Smooth muscle cell (in vitro differentiated cells): ENCODE data around the gene ITGB7. TPM values are rescaled to one million over a fixed set of nuclear protein-coding genes. Genes with fewer than 3 reads are reported as not detected.

Experiments used
- DNase-seq: peaks from one replicate; lab custom pipeline; 2025; ENCODE audit not compliant: unreplicated experiment; lab: John Stamatoyannopoulos, UW
- H2AFZ ChIP-seq: fragments of 200-600 bp; sonication (generic); 2 replicates; pipeline ENCODE4 v1.6.0; 2016; ENCODE audit warnings: antibody characterized with exemption, low read depth, mild to moderate bottlenecking
- H3F3A ChIP-seq: fragments of 200-600 bp; sonication (generic); 2 replicates; pipeline ENCODE4 v1.6.0; 2017; ENCODE audit warnings: antibody characterized with exemption, low read depth
- H3K27ac ChIP-seq: fragments of 200-600 bp; sonication (generic); 2 replicates; pipeline ENCODE4 v1.5.1; 2016; ENCODE audit warnings: low read depth, mild to moderate bottlenecking
- H3K27me3 ChIP-seq: fragments of 200-600 bp; sonication (generic); 2 replicates; pipeline ENCODE4 v1.6.1; 2016; ENCODE audit warnings: low read depth, mild to moderate bottlenecking
- H3K36me3 ChIP-seq: fragments of 200-600 bp; sonication (generic); 2 replicates; pipeline ENCODE4 v1.5.1; 2016; ENCODE audit warnings: low read depth
- H3K4me1 ChIP-seq: fragments of 200-600 bp; sonication (generic); 2 replicates; pipeline ENCODE4 v1.5.1; 2016; ENCODE audit warnings: low read depth
- H3K4me2 ChIP-seq: fragments of 200-600 bp; sonication (generic); 2 replicates; pipeline ENCODE4 v1.6.0; 2016; ENCODE audit warnings: mild to moderate bottlenecking
- H3K4me3 ChIP-seq: fragments of 200-600 bp; sonication (generic); 2 replicates; pipeline ENCODE4 v1.5.1; 2016; ENCODE audit warnings: mild to moderate bottlenecking
- H3K79me2 ChIP-seq: fragments of 200-600 bp; sonication (generic); 2 replicates; pipeline ENCODE4 v1.6.0; 2016; ENCODE audit warnings: low read depth, mild to moderate bottlenecking
- H3K9ac ChIP-seq: fragments of 200-600 bp; sonication (generic); 2 replicates; pipeline ENCODE4 v1.6.0; 2016; ENCODE audit warnings: low read depth
- H3K9me3 ChIP-seq: fragments of 200-600 bp; sonication (generic); replicated peaks from 2 replicates; pipeline ENCODE4 v1.5.1; 2016; ENCODE audit warnings: low read depth
- H4K20me1 ChIP-seq: fragments of 200-600 bp; sonication (generic); 2 replicates; pipeline ENCODE4 v1.6.0; 2016; ENCODE audit warnings: low read depth
- CTCF ChIP-seq: fragments of 200-600 bp; sonication (generic); IDR thresholded peaks from 2 replicates; pipeline ENCODE4 v1.5.1; 2017; ENCODE audit warnings: borderline replicate concordance, mild to moderate bottlenecking, antibody characterized with exemption; ENCODE audit not compliant: insufficient read depth, poor library complexity, severe bottlenecking
- WGBS: methylation state at CpG from one replicate; pipeline ENCODE4 v1.1.7; 2016; ENCODE audit warnings: low lambda C conversion rate; 5-methylcytosine and 5-hydroxymethylcytosine counted together
- polyA plus RNA-seq: library from polyadenylated mRNA; unstranded; fragments of >200 nt; fragmentation: Nextera tagmentation; extraction: Ambion mirVana; gene quantifications from 2 replicates; pipeline ENCODE4 v1.2.1, GENCODE V29; 2016
- total RNA-seq: library from RNA; depleted of rRNA; stranded (reverse); fragments of >200 nt; gene quantifications from 2 replicates; pipeline ENCODE4 v1.2.3, GENCODE V29; 2014

The ITGB7 gene
- total and polyA plus RNA-seq, 2 experiments from 2014 or later, result 5.8 TPM; not detected in 1

- H3K4me1 ChIP-seq, result peaks cover 40% of the 10 kb centered on the region
- H3K4me2 ChIP-seq, result peak overlapping the region; percentile 88
- H3K36me3 ChIP-seq, result no peaks in the 10 kb centered on the region
- no peak for DNase-seq
- H3K79me2 ChIP-seq, result no peaks in the 10 kb centered on the region
- peak; percentile 21 for TF ChIP-seq CTCF
- H3K9ac ChIP-seq, result no peak overlapping the region
- H3K9me3 ChIP-seq, result no peaks in the 10 kb centered on the region
- peak overlapping the region; percentile 97 for H3K27ac ChIP-seq
- no peak overlapping the region for H3K4me3 ChIP-seq
- H2AFZ ChIP-seq, result no peak overlapping the region
- H3F3A ChIP-seq, result peaks cover 23% of the 10 kb centered on the region
- WGBS, result 46% methylated on average over 9 of the region's 11 CpGs
- no peaks in the 10 kb centered on the region for H3K27me3 ChIP-seq
- H4K20me1 ChIP-seq, result peaks cover 2% of the 10 kb centered on the region
Observed at GRCh38 chr12:53224061-53224896, 17.2 kb upstream of the ITGB7 start.

GRCh38 chr12:53223389-53224060 lies 16.5 kb upstream of the ITGB7 start:
- peak overlapping the region; percentile 97 for H3K27ac ChIP-seq
- H3K9me3 ChIP-seq, result no peaks in the 10 kb centered on the region
- H3F3A ChIP-seq, result peaks cover 23% of the 10 kb centered on the region
- H3K27me3 ChIP-seq, result no peaks in the 10 kb centered on the region
- no peak overlapping the region for H2AFZ ChIP-seq
- peaks cover 42% of the 10 kb centered on the region for H3K4me1 ChIP-seq
- peaks cover 3% of the 10 kb centered on the region for H4K20me1 ChIP-seq
- 13% methylated on average over 5 of the region's 16 CpGs for WGBS
- no peak overlapping the region for H3K9ac ChIP-seq
- no peaks in the 10 kb centered on the region for H3K79me2 ChIP-seq
- H3K4me2 ChIP-seq, result peak overlapping the region; percentile 88
- no peak for TF ChIP-seq CTCF
- peak overlapping the region; percentile 15 for H3K4me3 ChIP-seq
- DNase-seq, result peak; percentile 37
- no peaks in the 10 kb centered on the region for H3K36me3 ChIP-seq

GRCh38 chr12:53222806-53223261 lies 15.8 kb upstream of the ITGB7 start:
- Histone ChIP-seq H3K9ac (no peak overlapping the region), H3K79me2 (peaks cover under 1% of the 10 kb centered on the region), H4K20me1 (peaks cover 10% of the 10 kb centered on the region), H3K27ac (peak overlapping the region; percentile 97), H3K36me3 (no peaks in the 10 kb centered on the region), H3K9me3 (no peaks in the 10 kb centered on the region), H3K4me3 (peak overlapping the region; percentile 15), H3K4me2 (peak overlapping the region; percentile 88), H3F3A (peaks cover 23% of the 10 kb centered on the region), H2AFZ (no peak overlapping the region), H3K27me3 (no peaks in the 10 kb centered on the region), H3K4me1 (peaks cover 49% of the 10 kb centered on the region)
- DNase-seq, result no peak
- no peak for TF ChIP-seq CTCF
- 35% methylated on average over 4 of the region's 4 CpGs for WGBS
